Type B pancreatic cell (in vitro differentiated cells): Measurements from ENCODE around the gene OR10C1. TPM values are rescaled to one million over a fixed set of nuclear protein-coding genes. Genes with fewer than 3 reads are reported as not detected.

ENCODE experiments used
- DNase-seq: peaks from one replicate; pipeline ENCODE4 v3.0.0; 2021; ENCODE audit warnings: mixed read lengths; ENCODE audit not compliant: unreplicated experiment; ENCODE audit errors: extremely low spot score
- H3K27ac Mint-ChIP-seq: 2 replicates; pipeline ENCODE4 v1.8.0; 2021; ENCODE audit warnings: mild to moderate bottlenecking, mixed read lengths
- H3K27me3 Mint-ChIP-seq: 2 replicates; pipeline ENCODE4 v1.8.0; 2021; ENCODE audit warnings: mixed read lengths
- H3K36me3 Mint-ChIP-seq: 2 replicates; pipeline ENCODE4 v1.8.0; 2021; ENCODE audit warnings: mixed read lengths
- H3K4me1 Mint-ChIP-seq: one replicate; pipeline ENCODE4 v1.8.0; 2021; ENCODE audit warnings: mixed read lengths; ENCODE audit not compliant: unreplicated experiment
- H3K4me3 Mint-ChIP-seq: 2 replicates; pipeline ENCODE4 v1.8.0; 2021; ENCODE audit warnings: mild to moderate bottlenecking, mixed read lengths
- H3K9me3 Mint-ChIP-seq: 2 replicates; pipeline ENCODE4 v1.8.0; 2021; ENCODE audit warnings: mixed read lengths
- CTCF ChIP-seq: fragments of 200-600 bp; sonication (generic); conservative IDR thresholded peaks from 2 replicates; pipeline ENCODE4 v1.5.0; 2021; ENCODE audit warnings: antibody characterized with exemption, mild to moderate bottlenecking
- total RNA-seq: library from RNA; stranded (reverse); gene quantifications from 2 replicates; pipeline ENCODE4 v1.2.1, GENCODE V29; 2021; ENCODE audit warnings: low replicate concordance

OR10C1 gene
- total RNA-seq, 1 donor from 2014 or later = not detected

GRCh38 chr6:29487660-29488059, 48.6 kb downstream of the OR10C1 start, which contains the start of gene MAS1L:
Gene MAS1L, minus strand, starts transcription at chr6:29487956. Its CDS starts 54 bp downstream, at chr6:29487902.
- H3K9me3 Mint-ChIP-seq = no peaks in the 10 kb centered on the region
- no peaks in the 10 kb centered on the region for H3K36me3 Mint-ChIP-seq
- no peak within 1 kb of the TSS for H3K27ac Mint-ChIP-seq
- DNase-seq = no peak
- H3K4me3 Mint-ChIP-seq = no peak within 1 kb of the TSS
- no peak for TF ChIP-seq CTCF
- no peaks in the 10 kb centered on the region for H3K4me1 Mint-ChIP-seq
- peaks cover 12% of the 10 kb centered on the region for H3K27me3 Mint-ChIP-seq

- Mint-ChIP-seq H3K27ac (no peak overlapping the region), H3K27me3 (peaks cover 14% of the 10 kb centered on the region), H3K4me1 (no peaks in the 10 kb centered on the region), H3K36me3 (no peaks in the 10 kb centered on the region), H3K4me3 (no peak overlapping the region), H3K9me3 (no peaks in the 10 kb centered on the region)
- no peak for DNase-seq
- TF ChIP-seq CTCF = no peak
Measured at GRCh38 chr6:29488874-29489273, 49.8 kb downstream of the OR10C1 start.

- H3K4me3 Mint-ChIP-seq = no peak overlapping the region
- peaks cover 14% of the 10 kb centered on the region for H3K27me3 Mint-ChIP-seq
- H3K36me3 Mint-ChIP-seq = no peaks in the 10 kb centered on the region
- TF ChIP-seq CTCF = no peak
- no peaks in the 10 kb centered on the region for H3K9me3 Mint-ChIP-seq
- H3K4me1 Mint-ChIP-seq = no peaks in the 10 kb centered on the region
- DNase-seq = no peak
- H3K27ac Mint-ChIP-seq = no peak overlapping the region
Measured at GRCh38 chr6:29489286-29489685, 50.2 kb downstream of the OR10C1 start.

GRCh38 chr6:29490055-29490454, 50.9 kb downstream of the OR10C1 start:
- peaks cover 20% of the 10 kb centered on the region for H3K27me3 Mint-ChIP-seq
- TF ChIP-seq CTCF = no peak
- H3K9me3 Mint-ChIP-seq = no peaks in the 10 kb centered on the region
- DNase-seq = no peak
- no peaks in the 10 kb centered on the region for H3K4me1 Mint-ChIP-seq
- H3K27ac Mint-ChIP-seq = no peak overlapping the region
- no peaks in the 10 kb centered on the region for H3K36me3 Mint-ChIP-seq
- H3K4me3 Mint-ChIP-seq = no peak overlapping the region

- Mint-ChIP-seq H3K27ac (no peak overlapping the region), H3K4me3 (no peak overlapping the region), H3K4me1 (no peaks in the 10 kb centered on the region), H3K27me3 (peaks cover 23% of the 10 kb centered on the region), H3K36me3 (no peaks in the 10 kb centered on the region), H3K9me3 (no peaks in the 10 kb centered on the region)
- TF ChIP-seq CTCF = no peak
- no peak for DNase-seq
Measured at GRCh38 chr6:29490552-29490951, 51.4 kb downstream of the OR10C1 start.

Other genes with a start within 250 kb of the OR10C1 start
- not detected in 2 replicates for gene OR14J1, start 137.6 kb upstream of the OR10C1 start, total RNA-seq
- gene OR5V1, start 70.4 kb upstream of the OR10C1 start, total RNA-seq = not detected in 2 replicates
- gene OR12D3, start 64.0 kb upstream of the OR10C1 start, total RNA-seq = not detected in 2 replicates
- gene OR12D2, start 43.7 kb upstream of the OR10C1 start, total RNA-seq = not detected in 2 replicates
- gene OR12D1, start 24.4 kb upstream of the OR10C1 start, total RNA-seq = not detected in 2 replicates
- not detected in 2 replicates for gene OR11A1, start 17.8 kb downstream of the OR10C1 start, total RNA-seq
- not detected in 2 replicates for gene OR2H1, start 17.8 kb downstream of the OR10C1 start, total RNA-seq
- gene MAS1L, start 48.6 kb downstream of the OR10C1 start, total RNA-seq = not detected in 2 replicates
- gene UBD, start 120.4 kb downstream of the OR10C1 start, total RNA-seq = 12.6 and 24.6 TPM in 2 replicates
- not detected in 2 replicates for gene OR2H2, start 145.8 kb downstream of the OR10C1 start, total RNA-seq
- gene GABBR1, start 193.9 kb downstream of the OR10C1 start, total RNA-seq = 26.6 and 71.7 TPM in 2 replicates
- gene MOG, start 217.8 kb downstream of the OR10C1 start, total RNA-seq = not detected in 2 replicates
- gene ZFP57, start 241.8 kb downstream of the OR10C1 start, total RNA-seq = not detected in 2 replicates